AG04449 (cell line): ENCODE measurements around the gene CFAP161.

Experiments
- CTCF ChIA-PET: fragments of 350-600 bp; formaldehyde crosslinking; extraction: SDS; loops from one replicate; lab custom pipeline; 2021; ENCODE audit warnings: antibody characterized with exemption; lab: Yijun Ruan, JAX
- POLR2A ChIA-PET: fragments of 400-600, 350-600 bp; formaldehyde crosslinking; extraction: SDS; loops from one replicate; lab custom pipeline; 2020; ENCODE audit warnings: antibody characterized with exemption, inconsistent platforms; lab: Yijun Ruan, JAX
- DNase-seq: peaks from one replicate; pipeline ENCODE4 v3.0.0-alpha.2; 2010; ENCODE audit warnings: low read depth, low spot score
- H3K4me3 ChIP-seq: 2 replicates; pipeline ENCODE4 v1.5.1; 2011; ENCODE audit warnings: low read depth, mild to moderate bottlenecking, control low read depth, low read length
- CTCF ChIP-seq: IDR thresholded peaks from one replicate; pipeline ENCODE4 v1.5.1; 2011; ENCODE audit warnings: mild to moderate bottlenecking, moderate library complexity, low read length, control low read depth, inconsistent platforms; ENCODE audit not compliant: insufficient read depth; ENCODE audit errors: missing control alignments

CFAP161 gene

GRCh38 chr15:81133782-81134461, at the start of gene CFAP161:
TSS of gene CFAP161 (plus strand) at chr15:81134270. CDS start at chr15:81134330, 60 bp downstream.
- no peak for DNase-seq
- H3K4me3 ChIP-seq = peak within 1 kb of the TSS; percentile 50
- no peak for TF ChIP-seq CTCF
- ChIA-PET POLR2A (no interaction called here), CTCF (interaction anchor here (1.0 to 2.7 kb wide), 3 partner anchors 20 to 133 kb away, joined by 3 to 15 read pairs (median 7); no protein-coding TSS in a partner anchor)

GRCh38 chr15:81084716-81085115, 49.4 kb upstream of the CFAP161 start:
- DNase-seq = no peak
- no peak for TF ChIP-seq CTCF
- no peak overlapping the region for H3K4me3 ChIP-seq
- ChIA-PET POLR2A (no interaction called here), CTCF (no interaction called here)

GRCh38 chr15:81085213-81085612, 48.9 kb upstream of the CFAP161 start:
- ChIA-PET POLR2A (no interaction called here), CTCF (no interaction called here)
- TF ChIP-seq CTCF = no peak
- no peak for DNase-seq
- H3K4me3 ChIP-seq = no peak overlapping the region

GRCh38 chr15:81085898-81086297, 48.2 kb upstream of the CFAP161 start:
- no peak overlapping the region for H3K4me3 ChIP-seq
- POLR2A ChIA-PET = no interaction called here
- CTCF ChIA-PET = interaction anchor here (3.2 kb wide), 1 partner anchor 180 kb away, joined by 13 read pairs; no protein-coding TSS in a partner anchor
- DNase-seq = no peak
- no peak for TF ChIP-seq CTCF

GRCh38 chr15:81087066-81087465, 47.0 kb upstream of the CFAP161 start:
- no peak for DNase-seq
- H3K4me3 ChIP-seq = no peak overlapping the region
- TF ChIP-seq CTCF = no peak
- ChIA-PET POLR2A (no interaction called here), CTCF (interaction anchor here (3.2 kb wide), 1 partner anchor 179 kb away, joined by 13 read pairs; no protein-coding TSS in a partner anchor)

GRCh38 chr15:81087694-81088093, 46.4 kb upstream of the CFAP161 start:
- DNase-seq = no peak
- ChIA-PET POLR2A (no interaction called here), CTCF (interaction anchor here (3.2 kb wide), 1 partner anchor 179 kb away, joined by 13 read pairs; no protein-coding TSS in a partner anchor)
- TF ChIP-seq CTCF = no peak
- no peak overlapping the region for H3K4me3 ChIP-seq
